NCI-H460 (cell line): ENCODE results near the gene SCT. TPM values are rescaled to one million over a fixed set of nuclear protein-coding genes. Genes with fewer than 3 reads are reported as not detected.

Source experiments
- DNase-seq: peaks from one replicate; pipeline ENCODE4 v3.0.0-alpha.2; 2016; ENCODE audit warnings: low read depth; ENCODE audit errors: extremely low read depth
- total RNA-seq: library from RNA; depleted of rRNA; stranded (reverse); fragments of >200 nt; shearing (Covaris generic); gene quantifications from 2 replicates; pipeline ENCODE4 v1.2.3, GENCODE V29; 2014

The SCT gene
- total RNA-seq, 1 experiment from 2014 or later = not detected

DNA sequence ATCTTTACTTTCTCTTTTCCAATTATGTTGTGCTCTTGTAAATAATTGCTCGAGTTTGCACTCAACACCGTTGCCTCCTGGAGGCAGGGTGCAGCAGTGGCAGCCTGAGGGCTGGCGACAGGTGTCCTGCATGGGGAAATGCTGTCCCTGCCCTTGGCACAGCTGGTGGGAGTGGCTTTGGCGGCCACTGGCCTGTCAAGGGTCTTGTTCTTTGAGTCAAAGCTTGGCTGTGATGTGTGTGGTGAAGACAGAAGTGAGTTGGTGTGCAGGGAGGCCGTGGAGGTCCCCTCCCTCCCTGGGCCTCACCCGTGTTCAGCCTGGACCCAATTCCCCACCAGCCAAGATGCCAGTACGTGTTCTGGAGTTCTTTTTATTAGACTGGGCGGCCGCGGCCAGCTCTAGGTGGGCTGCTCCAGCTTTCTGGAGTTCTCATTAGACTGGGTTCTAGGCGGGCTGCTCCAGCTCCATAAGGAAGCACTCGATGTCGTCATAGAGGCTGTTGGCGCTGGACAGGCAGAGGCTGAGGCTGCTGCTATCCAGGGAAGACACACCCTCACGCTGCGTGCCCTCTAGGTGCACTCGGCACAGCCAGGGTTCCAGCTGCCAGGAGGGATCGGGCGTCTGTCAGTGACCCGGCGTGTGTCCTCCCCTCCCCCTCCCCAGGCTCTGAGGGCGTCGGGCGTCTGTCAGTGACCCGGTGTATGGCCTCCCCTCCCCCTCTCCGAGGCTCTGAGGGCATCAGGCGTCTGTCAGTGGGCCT lies 14.6 kb downstream of the SCT start:
- DNase-seq = no peak

DNA sequence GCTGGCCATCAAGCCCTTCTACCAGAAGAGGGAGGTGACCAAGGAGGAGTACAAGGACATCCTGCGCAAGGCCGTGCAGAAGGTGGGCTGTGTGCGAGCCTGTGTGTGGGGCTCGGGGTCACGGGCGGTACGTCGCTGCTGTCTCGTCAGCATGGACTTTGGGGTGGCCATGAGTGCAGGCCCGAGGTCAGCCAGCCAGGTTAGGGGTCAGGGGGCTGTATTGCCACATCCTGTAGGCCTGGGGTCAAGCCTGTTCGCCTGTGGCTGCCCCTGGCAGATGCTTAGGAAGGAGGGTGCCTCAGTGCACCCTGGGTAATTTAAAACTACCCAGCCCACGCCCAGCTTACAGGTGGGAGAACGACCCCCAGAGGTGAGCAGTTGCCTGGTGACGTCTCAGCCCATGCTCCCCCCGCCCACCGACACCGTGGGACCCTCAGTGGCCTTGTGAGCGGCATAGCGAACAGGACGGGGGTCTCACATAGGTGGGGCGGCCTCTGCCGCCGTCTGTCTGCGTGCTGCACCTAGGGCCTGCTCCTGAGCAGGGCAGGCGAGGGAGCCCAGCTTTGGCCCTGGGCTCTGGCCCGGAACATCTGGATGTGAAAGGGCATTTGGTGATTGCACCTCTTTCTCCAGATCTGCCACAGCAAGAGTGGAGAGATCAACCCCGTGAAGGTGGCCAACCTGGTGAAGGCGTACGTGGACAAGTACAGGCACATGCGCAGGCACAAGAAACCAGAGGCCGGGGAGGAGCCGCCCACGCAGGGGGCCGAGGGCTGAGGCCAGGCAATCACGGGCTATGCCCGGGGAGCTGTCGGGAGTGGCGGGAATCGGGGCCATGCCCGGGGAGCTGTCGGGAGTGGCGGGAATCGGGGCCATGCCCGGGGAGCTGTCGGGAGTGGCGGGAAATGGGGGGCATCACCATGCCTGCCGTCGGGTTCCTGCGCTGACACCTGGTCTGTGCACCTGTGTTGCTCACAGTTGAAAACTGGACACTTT lies 15.7 kb downstream of the SCT start:
- no peak for DNase-seq

DNA sequence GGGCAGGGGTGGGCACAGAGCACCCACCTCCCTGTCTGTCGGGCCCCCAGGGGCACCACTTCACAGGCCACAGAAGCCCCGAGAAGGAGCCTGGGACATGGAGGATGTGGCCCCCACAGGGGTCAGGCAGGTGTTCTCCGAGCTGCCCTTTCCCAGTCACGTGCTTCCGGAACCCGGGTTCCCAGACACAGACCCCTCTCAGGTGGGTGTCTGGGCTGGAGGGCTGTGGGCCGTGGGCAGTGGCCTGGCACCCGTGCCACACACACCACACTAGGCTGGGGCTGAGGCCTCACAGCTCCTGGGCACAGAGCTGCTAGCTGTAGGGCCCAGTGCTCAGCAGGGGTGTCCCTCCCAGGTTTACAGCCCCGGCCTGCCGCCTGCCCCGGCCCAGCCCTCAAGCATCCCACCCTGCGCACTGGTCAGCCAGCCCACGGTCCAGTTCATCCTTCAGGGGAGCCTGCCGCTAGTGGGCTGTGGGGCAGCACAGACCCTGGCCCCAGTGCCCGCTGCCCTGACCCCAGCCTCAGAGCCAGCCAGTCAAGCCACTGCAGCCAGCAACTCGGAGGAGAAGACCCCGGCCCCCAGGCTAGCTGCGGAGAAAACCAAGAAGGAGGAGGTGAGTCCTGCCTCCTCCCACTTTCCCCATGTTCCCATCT lies 16.7 kb downstream of the SCT start:
- no peak for DNase-seq

DNA sequence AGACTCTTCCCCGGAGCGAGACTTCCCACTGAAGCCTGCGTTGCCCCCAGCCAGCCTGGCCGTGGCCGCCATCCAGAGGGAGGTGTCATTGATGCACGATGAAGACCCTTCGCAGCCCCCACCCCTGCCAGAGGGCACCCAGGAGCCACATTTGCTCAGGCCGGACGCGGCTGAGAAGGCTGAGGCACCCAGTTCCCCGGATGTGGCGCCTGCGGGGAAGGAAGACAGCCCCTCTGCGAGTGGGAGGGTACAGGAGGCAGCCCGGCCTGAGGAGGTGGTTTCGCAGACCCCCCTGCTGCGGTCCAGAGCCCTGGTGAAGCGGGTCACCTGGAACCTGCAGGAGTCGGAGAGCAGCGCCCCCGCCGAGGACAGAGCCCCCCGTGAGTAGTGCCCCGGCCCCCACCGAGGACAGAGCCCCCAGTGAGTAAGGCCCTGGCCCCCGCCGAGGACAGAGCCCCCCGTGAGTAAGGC lies 17.6 kb downstream of the SCT start:
- no peak for DNase-seq

DNA sequence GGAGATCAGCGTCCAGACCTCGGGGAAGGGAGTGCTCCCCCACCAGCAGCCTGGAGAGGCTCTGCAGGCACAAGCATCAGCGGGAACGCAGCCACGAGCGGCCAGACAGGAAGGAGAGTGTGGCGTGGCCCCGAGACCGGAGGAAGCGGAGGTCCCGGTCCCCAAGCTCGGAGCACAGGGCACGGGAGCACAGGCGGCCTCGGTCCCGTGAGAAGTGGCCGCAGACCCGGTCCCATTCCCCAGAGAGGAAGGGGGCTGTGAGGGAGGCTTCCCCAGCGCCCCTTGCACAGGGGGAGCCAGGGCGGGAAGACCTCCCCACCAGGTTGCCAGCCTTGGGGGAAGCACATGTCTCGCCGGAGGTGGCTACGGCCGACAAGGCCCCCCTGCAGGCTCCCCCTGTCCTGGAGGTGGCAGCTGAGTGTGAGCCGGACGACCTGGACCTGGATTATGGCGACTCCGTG lies 18.2 kb downstream of the SCT start:
- DNase-seq = no peak

DNA sequence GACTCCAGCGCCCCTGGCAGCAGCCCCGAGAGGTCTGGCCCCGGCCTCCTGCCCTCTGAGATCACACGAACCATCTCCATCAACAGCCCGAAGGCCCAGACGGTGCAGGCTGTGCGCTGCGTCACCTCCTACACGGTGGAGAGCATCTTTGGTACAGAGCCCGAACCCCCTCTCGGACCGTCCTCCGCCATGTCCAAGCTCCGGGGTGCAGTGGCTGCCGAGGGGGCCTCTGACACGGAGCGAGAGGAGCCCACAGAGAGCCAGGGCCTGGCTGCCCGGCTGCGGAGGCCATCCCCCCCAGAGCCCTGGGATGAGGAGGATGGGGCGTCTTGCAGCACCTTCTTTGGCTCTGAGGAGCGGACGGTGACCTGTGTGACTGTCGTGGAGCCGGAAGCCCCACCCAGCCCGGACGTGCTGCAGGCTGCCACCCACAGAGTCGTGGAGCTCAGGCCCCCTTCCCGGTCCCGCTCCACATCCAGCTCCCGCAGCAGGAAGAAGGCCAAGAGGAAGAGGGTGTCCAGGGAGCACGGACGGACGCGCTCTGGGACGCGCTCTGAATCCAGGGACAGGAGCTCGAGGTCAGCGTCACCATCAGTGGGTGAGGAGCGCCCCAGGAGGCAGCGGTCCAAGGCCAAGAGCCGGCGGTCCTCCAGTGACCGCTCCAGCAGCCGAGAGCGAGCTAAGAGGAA lies 18.9 kb downstream of the SCT start:
- DNase-seq = no peak

DNA sequence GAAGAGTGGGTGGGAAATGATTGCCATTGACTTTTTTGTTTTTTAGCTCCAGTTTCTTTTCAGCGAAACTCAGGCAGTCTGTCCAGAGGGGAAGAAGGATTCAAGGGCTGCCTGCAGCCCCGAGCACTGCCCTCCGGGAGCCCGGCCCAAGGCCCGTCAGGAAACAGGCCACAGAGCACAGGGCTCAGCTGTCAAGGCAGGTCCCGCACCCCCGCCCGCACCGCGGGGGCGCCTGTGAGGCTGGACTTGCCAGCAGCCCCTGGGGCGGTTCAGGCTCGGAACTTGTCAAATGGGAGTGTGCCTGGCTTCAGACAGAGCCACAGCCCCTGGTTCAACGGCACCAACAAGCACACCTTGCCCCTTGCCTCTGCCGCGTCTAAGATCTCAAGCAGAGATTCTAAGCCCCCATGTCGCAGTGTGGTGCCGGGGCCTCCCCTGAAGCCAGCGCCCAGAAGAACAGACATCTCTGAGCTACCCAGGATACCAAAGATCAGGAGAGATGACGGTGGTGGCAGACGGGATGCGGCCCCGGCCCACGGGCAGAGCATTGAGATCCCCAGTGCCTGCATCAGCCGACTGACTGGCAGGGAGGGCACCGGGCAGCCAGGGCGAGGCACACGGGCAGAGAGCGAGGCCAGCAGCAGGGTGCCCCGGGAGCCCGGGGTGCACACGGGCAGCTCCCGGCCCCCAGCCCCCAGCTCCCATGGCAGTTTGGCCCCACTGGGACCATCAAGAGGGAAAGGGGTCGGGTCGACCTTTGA lies 19.8 kb downstream of the SCT start:
- no peak for DNase-seq

DNA sequence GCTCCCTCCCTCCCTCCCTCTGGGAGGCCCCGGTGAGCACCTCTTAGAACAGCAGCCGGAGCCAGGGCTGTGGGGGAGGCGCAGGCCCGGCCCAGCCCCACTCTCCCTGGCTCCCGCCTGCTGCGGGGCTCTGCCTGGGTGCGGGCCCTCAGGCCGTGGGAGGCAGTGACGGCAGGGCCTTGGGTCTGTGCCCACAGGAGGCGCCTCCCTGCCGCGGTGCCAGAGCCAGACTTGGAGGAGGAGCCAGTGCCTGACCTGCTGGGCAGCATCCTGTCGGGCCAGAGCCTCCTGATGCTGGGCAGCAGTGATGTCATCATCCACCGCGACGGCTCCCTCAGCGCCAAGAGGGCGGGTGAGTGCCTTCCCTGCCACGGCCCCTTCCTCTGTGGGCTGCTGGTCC lies 20.7 kb downstream of the SCT start:
- DNase-seq = no peak

DNA sequence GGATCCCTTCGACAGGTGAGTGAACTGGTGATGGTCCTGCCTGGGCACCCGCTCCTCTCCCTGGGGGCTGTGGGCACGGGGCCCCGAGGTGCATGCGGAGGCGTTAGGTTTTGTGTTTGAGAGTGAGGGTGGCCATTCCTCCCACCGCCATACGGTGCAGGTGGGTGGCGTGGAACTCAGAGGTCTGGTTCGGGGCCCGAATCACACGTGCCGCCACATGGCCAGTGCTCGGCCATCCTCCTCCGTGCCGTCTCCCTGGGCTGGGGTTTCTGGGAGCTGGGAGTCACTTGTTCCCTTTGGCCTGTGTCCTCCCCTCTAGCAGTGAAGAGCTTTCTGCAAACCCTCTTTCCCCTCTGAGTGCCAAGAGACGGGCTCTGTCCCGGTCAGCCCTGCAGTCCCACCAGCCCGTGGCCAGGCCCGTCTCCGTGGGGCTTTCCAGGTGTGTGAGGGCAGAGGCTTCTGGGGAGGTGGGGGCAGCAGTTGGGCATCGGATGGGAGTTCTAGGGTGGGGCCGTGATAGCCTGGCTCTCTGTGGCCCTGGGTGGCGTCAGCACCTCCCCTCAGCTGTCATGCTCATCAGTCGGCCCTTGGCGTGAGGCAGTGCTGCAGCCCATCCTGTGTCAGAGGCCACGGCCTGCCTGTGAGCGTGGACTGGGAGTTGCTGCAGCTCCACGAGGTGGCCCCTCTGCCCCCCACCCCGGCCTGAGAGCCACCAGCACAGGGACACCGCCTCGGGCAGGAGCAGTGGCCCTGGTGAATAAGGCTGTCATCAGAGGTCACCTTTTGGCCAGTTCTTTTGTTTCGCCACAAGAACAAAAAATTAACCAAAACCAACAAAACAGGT lies 21.5 kb downstream of the SCT start:
- DNase-seq = no peak

DNA sequence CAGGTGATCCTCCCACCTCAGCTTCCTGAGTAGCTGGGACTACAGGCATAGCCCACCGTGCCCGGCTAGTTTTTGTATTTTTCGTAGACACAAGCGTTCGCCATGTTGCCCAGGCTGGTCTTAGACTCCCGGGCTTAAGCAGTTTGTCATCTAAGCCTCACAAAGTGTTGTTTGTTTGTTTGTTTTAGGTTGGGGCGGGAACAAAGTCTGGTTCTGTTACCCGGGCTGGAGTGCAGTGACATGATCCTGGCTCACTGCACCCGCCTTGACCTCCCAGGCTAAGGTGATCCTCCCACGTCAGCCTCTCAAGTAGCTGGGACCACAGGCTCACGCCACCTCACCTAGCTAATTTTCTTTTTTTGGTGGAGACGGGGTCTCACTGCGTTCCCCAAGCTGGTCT lies 23.8 kb downstream of the SCT start:
- no peak for DNase-seq

DNA sequence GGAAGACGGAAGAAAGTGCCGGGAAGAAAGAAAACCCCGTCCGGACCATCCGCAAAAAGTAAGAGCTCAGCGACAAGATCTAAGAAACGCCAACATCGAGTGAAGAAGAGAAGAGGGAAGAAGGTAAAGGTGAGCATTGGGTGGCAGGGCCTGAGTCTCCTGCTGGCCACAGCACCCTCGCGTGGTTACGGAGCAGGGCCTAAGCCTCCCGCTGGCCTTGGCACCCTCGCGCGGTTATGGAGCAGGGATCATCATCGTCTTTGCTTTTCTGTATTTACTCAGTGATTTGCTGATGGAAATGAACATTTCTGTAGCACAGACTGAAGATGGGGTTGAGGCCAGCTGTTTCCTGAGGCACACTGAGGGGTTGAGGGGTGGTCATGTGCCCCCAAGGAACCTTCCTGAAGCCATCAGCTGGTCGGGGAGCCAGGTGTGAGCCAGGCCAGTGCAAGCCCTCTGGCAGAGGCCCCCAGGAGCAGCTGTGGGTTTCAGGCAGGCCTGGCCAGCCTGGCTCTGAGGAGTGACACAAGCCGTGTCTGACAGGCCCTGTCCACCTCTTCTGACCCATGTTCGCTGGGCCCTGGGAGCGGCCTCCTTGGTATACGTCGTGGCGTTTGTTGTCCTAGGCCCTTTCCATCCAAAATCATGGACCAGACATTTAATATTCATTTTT lies 25.3 kb downstream of the SCT start:
- DNase-seq = no peak

DNA sequence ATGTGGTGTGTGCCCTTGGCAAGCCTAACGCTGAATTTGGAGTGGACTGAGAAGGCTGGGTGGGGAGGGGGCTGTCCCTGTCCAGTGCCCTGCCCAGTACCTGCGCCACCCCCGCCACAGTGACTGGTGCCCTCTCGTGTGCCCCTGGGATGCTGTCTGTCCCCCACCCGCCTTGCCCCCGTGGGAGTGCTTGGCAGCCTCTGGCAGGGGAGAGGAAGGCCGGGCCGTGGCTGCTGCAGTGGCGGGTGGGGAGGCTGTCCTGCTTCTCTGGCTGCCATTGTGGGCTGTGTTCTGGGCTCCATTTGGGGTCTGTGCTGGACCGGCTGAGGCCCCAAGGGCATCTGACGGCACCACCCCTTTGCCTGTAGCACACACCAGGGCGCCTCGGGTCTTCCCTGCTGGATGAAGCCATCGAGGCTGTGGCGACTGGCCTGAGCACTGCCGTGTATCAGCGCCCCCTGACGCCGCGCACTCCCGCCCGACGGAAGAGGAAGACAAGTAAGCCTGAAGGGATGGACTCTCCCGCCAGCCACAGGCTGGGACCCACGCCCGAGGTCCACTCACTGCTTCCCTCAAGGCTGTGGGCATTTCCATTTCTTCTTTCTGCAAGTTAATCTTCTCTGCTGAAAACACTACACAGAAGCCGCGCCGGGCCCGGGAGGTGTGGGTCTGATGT lies 28.8 kb downstream of the SCT start:
- DNase-seq = no peak

DNA sequence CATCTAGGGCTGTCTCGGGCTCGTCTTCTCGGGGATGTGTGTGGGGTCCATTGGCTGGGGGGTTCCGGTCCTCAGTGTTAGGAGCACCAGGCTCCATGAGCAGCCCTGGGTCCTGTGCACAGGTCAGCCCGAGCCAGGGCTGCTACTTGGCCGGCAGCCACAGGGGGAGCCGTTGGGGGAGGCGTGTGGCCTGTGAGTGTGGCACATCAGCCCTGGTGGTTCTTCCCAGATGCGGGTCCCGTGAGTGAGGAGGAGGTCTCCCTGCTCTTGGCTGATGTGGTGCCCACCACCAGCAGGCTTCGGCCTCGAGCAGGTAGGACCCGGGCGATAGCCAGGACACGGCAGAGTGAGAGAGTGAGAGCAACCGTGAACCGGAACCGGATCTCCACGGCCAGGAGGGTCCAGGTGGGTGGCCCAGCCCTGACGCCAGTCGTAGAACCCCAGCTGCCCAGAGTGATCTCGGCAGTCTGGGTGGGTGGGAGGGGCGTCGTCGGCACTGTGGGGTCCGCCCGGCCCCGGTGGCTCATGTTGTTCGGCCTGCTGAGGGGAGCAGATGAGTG lies 29.7 kb downstream of the SCT start:
- no peak for DNase-seq

DNA sequence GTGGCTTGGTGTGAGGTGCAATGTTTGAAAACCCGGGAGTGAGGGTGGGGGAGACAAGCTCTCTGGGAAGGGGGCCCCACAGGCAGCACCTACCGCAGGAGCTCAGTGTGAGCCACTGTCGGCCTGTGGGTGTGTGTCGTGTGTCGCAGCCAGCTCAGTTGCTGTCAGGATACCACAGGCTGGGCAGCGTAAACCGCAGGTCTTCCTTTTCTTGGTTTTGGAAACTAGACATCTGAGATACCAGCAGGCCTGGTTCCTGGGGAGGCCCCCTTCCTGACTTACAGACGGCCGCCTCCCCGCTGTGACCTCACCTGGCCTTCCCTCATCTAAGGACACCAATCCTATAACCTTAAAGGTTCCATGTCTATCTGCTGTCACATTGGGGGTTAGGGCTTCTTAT lies 30.6 kb downstream of the SCT start:
- DNase-seq = no peak

DNA sequence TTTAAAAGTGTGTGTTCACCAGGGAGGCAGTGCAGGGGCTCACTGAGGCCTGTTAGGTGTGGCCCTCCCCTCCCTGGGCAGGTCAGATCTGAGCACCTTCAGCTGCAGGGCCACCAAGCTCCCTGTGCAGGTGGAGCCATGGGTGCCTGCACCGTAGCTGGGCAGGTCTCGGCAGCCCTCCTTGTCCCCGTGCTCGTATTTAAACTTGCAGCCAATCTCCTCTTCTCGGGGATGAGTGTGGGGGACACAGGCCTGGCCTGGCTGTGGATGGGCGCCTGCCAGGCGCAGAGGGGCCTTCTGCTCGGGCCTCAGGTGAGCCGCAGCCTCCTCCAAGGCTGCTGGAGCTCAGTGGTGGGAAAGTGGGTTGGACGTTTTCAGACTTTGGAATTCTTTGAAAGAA lies 31.6 kb downstream of the SCT start:
- no peak for DNase-seq

DNA sequence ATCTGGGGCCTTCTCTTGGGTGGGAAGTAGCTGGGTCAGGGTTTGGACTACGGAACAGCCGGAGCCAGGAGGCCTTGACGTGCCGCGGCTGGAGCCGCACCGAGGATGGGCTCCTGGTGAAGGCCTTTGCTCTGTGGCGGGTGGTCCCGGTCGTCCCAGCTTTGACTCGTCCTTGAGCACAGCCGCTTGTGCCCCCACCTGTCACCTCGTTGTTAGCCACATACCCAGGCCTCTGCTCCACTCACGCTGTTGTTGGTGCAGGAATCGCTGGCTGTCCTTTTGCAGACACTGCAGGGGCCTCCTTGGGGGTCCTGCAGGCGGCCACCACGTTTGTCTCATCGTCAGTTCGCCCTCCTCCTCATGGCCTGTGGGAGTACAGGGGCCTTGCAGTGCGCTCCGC lies 33.6 kb downstream of the SCT start:
- DNase-seq = no peak

DNA sequence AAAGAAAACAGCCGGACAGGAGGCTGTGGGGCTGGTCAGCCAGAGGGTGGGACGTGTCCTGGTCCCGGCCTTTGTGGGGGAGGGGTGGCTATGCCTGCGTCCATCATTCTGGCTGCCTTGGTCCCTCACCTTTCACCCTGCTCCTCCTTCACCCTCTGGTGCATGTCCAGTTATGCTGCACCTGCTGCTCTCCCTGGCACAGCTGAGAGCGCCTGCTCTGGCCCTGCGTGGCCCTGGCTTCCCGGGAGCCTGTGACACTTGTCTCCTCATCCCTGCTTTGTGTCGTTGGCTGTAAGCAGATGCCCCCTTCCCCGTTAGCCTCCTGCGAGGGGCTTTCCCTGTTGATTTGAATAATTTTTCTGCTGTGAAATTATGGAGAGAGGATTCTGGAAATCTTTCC lies 34.1 kb downstream of the SCT start:
- DNase-seq = no peak
